Suprapubic skin (tissue), 3 donors: ENCODE results near the gene RARB.

Source experiments
- CTCF ChIP-seq, 2 donors: fragments of 200-600 bp in 1 of 2; fragments of 450-650 bp in 1 of 2; sonication (generic) in 1 of 2; IDR thresholded peaks; one replicate each; pipeline ENCODE4 v1.5.1; 2016 to 2019; ENCODE audit warnings: antibody characterized with exemption in 2 of 2, mild to moderate bottlenecking in 1 of 2, moderate library complexity in 1 of 2
- POLR2A ChIP-seq, 2 donors: fragments of 450-650 bp; IDR thresholded peaks; one replicate each; pipeline ENCODE4 v1.6.1; 2017; ENCODE audit warnings: antibody characterized with exemption in 2 of 2, mild to moderate bottlenecking in 2 of 2, moderate library complexity in 2 of 2

- TF ChIP-seq POLR2A (IDR thresholded peaks at IDR 0.05), result no peak
- TF ChIP-seq CTCF (IDR thresholded peaks at IDR 0.05), result no peak
Measured at GRCh38 chr3:25533399-25533798, 105.3 kb downstream of the RARB start.
